Measurements from ENCODE around the gene IQCE.

DNA sequence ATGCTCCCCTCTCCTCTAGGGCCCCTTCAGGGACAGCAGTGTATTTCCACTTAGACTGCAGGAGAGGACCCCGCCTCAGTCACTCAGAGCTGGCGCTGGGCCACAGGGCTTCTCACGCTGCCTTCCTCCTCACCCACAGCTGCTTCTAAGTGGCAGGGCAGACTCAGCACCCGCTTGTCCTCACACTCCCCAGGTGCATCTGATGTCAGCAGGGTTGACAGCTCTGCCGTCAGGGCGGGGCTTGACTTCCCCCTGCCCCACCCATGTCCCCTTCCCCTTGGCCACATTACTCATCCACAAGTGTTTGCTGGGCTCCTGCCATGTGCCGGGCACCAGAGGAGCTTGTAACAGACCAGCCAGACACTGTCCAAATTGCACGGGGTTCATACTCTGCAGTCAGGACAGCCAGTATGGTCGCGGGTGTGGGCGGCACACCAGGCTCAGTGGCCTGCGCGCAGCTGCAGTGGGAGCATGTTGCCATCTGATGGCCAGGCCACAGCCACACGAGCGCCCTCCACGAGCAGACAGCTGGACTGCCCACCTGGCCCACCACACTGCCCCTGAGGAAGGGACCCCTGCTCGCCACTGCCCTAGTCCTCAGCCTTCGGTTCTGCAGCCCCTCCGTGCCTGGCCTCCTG lies 43.7 kb downstream of the IQCE start:
- TF ChIP-seq, protein P1, sequence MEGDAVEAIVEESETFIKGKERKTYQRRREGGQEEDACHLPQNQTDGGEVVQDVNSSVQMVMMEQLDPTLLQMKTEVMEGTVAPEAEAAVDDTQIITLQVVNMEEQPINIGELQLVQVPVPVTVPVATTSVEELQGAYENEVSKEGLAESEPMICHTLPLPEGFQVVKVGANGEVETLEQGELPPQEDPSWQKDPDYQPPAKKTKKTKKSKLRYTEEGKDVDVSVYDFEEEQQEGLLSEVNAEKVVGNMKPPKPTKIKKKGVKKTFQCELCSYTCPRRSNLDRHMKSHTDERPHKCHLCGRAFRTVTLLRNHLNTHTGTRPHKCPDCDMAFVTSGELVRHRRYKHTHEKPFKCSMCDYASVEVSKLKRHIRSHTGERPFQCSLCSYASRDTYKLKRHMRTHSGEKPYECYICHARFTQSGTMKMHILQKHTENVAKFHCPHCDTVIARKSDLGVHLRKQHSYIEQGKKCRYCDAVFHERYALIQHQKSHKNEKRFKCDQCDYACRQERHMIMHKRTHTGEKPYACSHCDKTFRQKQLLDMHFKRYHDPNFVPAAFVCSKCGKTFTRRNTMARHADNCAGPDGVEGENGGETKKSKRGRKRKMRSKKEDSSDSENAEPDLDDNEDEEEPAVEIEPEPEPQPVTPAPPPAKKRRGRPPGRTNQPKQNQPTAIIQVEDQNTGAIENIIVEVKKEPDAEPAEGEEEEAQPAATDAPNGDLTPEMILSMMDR (IDR thresholded peaks at IDR 0.05; ENCODE audit: poor library complexity, severe bottlenecking) = no peak
- TF ChIP-seq POLR2AphosphoS5 (IDR thresholded peaks at IDR 0.05) = no peak
- TF ChIP-seq EZH2 (IDR thresholded peaks at IDR 0.05; ENCODE audit: borderline replicate concordance, insufficient read depth, low read length, poor library complexity, severe bottlenecking) = no peak
- no peak for TF ChIP-seq TAF1 (IDR thresholded peaks at IDR 0.05; ENCODE audit: low read depth)
- TF ChIP-seq, protein P2, sequence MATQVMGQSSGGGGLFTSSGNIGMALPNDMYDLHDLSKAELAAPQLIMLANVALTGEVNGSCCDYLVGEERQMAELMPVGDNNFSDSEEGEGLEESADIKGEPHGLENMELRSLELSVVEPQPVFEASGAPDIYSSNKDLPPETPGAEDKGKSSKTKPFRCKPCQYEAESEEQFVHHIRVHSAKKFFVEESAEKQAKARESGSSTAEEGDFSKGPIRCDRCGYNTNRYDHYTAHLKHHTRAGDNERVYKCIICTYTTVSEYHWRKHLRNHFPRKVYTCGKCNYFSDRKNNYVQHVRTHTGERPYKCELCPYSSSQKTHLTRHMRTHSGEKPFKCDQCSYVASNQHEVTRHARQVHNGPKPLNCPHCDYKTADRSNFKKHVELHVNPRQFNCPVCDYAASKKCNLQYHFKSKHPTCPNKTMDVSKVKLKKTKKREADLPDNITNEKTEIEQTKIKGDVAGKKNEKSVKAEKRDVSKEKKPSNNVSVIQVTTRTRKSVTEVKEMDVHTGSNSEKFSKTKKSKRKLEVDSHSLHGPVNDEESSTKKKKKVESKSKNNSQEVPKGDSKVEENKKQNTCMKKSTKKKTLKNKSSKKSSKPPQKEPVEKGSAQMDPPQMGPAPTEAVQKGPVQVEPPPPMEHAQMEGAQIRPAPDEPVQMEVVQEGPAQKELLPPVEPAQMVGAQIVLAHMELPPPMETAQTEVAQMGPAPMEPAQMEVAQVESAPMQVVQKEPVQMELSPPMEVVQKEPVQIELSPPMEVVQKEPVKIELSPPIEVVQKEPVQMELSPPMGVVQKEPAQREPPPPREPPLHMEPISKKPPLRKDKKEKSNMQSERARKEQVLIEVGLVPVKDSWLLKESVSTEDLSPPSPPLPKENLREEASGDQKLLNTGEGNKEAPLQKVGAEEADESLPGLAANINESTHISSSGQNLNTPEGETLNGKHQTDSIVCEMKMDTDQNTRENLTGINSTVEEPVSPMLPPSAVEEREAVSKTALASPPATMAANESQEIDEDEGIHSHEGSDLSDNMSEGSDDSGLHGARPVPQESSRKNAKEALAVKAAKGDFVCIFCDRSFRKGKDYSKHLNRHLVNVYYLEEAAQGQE (IDR thresholded peaks at IDR 0.05; ENCODE audit: borderline replicate concordance) = no peak
- TF ChIP-seq SMC3 (conservative IDR thresholded peaks at IDR 0.05; ENCODE audit: poor library complexity) = no peak
- no peak for TF ChIP-seq EP300 (conservative IDR thresholded peaks at IDR 0.05; ENCODE audit: poor library complexity, severe bottlenecking)

Measured in neural cell (in vitro differentiated cells).